GM21367 (cell line): ENCODE results near the gene SLC1A4.
"Not testable (repeated sequence)": the region's sequence is repeated elsewhere in the genome, so short reads cannot be mapped to it uniquely, and the experiment has no call there.

Experiments
- ATAC-seq: cut with Tn5 transposase; IDR thresholded peaks from one replicate; pipeline ENCODE4 v1.9.1; 2021; ENCODE audit not compliant: unreplicated experiment

SLC1A4 gene

DNA sequence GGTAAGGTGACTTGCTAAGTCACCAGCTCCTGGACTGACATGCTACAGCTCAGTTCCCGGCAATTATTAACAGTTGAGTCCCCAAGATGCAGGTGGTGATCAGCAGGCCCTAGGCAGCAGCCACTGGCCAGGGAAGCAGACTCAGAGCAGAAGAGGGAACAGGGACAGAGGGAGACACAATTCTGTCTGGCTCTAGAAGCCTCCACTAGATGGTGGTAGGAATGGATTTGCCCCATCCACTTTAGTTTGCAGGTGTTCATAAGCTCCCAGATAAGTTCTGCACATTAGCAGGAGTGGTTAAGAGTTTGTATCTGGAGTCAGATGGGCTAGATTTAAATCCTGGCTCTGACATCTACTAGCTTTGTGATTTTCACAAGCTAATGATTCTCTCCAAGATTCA, 25.5 kb upstream of the SLC1A4 start:
- ATAC-seq, result no peak

DNA sequence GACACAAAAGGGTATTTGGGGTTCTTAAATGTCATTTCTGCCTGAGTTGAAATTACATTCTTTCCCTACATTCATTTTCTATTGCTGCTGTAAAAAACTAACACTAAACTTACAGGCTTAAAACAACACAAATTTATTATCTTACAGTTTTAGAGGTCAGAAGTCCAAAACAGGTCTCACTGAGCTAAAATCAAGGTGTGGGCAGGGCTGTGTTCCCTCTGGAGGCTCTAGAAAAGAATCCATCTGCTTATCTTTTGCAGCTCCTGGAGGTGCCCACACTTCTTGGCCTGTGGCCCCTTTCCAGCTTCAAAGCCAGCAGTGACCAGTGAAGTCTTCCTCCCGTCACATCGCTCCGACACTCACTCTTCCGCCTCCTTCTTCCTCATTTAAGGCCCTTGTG, 23.2 kb upstream of the SLC1A4 start:
- no peak for ATAC-seq

DNA sequence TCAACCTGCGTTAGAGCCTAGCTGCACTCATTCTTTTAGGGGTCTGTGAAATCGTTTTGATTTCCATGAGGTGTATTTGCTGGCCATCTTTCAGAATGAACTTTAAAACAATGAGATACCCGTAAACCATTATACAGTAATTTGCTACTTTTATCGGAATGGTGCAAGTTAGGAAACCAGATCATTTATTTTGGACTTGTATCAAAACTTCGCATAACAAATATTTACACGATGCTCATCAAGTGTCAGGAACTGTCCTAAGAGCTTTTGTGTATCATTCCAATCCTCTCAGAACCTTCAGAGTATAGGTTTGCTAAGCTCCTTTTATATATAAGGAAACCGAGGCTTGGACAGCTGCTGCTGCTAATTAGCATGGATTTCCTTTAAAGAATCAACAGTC, 22.4 kb upstream of the SLC1A4 start:
- no peak for ATAC-seq

DNA sequence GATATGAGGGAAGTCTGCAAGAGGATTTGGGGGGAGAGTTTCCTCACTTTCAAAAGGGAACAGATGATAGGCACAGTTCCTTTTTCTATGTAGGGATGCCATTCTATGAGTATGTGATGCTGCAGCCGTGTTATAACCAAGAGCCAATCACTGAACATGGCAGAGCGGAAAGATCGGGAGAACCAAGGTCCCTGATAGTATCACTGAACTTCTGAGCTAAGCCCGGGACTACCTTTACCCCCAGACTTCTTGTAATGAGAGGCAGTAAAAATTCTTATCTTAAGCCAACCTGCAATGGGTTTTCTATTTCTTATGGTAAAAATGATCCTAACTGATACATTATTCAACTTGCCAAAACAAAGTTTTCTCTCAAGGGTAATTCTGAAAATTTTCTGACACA, 21.6 kb upstream of the SLC1A4 start:
- no peak for ATAC-seq

DNA sequence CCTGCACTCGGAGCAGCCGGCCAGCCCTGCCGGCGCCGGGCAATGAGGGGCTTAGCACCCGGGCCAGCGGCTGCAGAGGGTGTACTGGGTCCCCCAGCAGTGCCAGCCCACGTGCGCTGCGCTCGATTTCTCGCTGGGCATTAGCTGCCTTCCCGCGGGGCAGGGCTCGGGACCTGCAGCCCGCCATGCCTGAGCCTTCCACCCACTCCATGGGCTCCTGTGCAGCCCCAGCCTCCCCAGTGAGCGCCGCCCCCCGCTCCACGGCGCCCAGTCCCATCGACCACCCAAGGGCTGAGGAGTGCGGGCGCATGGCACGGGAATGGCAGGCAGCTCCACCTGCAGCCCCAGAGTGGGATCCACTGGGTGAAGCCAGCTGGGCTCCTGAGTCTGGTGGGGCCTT, 20.1 kb upstream of the SLC1A4 start:
- not testable (repeated sequence) for ATAC-seq

DNA sequence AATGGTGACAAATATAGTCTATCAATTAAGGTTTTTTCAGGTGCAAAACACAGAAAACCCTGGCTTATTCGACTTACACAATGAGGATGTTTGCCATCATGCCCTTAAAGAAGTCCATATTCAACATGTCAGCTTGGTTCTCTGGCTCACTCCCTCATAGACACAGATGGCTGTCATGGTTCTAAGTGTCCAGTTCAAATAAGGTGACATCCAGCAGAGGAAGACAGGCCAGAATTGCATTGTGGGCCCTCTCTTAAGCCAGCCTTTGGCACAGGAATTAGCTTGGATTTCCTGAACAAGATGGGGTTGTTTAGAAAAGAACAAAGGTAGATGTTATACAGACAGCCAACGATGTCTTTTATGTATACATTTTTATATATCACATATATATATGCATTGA, 18.7 kb upstream of the SLC1A4 start:
- no peak for ATAC-seq

DNA sequence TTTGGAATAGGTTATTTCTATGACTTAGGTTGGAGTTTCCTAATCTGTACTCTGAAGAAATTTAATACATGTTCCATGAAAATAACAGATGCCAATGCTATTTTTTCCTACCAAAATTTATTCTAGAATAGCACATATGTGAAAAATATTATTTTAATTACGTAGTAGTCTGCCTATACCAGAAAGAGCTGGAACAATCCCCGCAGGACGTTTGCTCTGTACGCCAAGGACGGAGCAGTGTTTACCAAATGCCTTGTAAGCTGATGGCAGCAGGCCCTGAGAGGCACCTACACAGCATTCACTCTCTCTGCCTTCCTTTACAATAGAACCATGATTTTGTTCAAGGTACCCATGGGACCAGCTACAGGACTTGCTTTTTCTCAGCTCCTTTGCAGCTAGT, 16.8 kb upstream of the SLC1A4 start:
- no peak for ATAC-seq

DNA sequence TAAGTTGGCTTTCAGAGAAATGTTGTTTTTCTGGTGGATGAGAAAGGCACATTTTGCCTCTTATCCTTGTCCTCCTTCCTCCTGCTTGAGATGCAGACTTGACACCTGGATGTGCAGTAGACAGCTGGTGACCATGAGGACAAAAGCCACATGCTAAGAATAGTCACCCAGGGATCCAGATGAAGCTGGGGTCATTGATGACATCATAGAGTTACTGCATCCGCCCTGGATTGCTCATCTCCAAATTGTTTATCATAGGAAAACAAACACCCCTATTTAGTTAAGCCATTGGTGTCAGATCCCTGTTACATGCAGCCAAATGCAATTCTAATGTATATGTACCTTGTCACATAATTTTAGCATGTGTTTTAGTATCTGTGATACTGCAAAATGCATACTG, 16.3 kb upstream of the SLC1A4 start:
- no peak for ATAC-seq

DNA sequence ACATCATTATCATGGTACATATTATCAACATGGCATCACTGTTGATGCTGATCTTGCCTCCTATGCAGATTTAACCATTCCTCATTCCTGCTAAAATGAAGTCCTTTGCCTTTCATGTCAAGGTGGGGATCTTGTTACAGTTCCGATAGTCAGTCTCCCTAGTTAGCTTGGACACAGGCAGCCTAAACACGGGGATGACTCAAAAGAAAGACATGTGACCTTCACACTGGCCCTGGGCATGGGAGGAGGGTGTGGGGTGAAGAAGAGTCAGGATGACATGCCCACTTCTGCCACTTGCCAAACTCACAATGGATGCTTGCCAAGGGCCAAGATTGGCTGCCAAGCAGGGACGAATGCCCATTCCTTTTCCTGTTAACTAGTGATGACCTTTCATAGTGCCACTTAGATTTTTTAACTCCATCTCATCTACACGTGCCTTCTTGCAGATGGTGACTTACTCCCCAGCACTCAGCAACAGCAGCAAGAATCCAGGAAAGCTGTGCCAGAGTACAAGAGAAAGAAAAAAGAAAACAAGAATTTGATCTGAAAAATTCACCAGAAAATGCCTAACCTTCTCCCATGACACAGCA, 13.9 kb upstream of the SLC1A4 start:
- no peak for ATAC-seq

DNA sequence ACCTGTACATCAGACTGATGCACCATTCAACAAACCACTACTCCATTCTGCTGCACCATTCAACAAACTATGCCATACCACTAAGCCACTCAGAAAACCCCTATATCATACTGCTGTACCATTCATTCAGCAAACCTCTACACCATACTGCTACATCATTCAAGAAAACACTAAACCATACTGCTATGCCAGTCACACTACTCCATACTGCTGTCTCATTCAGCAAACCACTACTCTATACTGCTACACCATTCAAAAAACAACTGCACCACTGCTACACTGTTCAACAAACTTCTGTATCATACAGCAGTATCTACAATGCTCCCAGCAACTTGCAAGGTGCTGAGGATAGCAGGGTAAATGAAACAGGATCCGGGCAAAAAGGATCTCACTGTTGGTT, 12.9 kb upstream of the SLC1A4 start:
- no peak for ATAC-seq

DNA sequence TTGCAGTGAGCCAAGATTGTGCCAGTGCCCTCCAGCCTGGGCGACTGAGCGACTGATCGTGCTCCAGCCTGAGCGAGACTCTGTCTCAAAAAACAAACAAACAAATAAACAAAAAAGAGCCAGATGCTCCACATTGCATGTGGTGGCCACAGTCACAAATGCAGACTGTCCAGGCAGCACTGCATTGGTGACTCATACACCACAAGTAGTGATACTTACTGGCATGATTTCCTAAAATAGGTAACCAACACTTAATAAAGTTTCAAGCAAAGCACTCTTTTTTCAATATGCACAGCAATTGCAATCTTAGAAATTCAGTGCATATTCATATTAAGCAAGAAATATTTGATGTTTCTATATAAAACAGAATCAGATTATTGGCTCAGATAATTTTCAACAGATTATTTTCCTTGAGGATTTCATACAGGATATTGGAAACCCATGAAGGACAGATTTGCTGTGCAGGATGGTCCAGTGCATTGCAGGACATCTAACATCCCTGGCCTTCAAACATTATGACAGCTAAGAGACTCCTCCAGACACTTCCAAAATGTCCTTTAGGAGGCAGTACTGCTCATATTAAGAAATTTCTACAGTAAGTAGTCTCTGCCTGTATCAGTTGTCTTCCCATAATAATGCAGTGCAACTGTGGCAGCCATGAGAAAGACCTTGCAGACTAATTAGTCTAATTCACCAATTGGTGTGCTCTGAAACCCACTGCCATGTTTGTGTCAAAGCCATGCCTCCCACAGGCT, 10.5 kb upstream of the SLC1A4 start:
- no peak for ATAC-seq

DNA sequence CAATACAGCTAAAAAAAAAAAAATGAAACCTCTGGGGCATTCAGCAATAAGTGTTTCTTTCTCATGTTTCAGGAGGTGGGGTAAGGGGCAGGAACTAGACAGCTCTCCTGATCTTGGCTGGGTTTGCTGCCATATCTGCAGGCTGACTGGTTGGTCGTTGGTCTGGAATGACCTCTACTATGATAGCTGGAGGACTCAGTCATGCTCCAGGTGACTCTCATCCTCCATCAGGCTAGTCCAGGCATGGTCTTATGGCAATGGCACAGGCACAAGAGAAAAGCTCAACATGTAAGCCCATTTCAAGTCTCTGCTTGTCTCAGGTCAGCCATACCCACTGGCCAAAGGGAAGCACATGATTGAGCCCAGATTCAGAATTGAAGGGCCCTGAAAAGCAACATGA, 9.5 kb upstream of the SLC1A4 start:
- no peak for ATAC-seq

DNA sequence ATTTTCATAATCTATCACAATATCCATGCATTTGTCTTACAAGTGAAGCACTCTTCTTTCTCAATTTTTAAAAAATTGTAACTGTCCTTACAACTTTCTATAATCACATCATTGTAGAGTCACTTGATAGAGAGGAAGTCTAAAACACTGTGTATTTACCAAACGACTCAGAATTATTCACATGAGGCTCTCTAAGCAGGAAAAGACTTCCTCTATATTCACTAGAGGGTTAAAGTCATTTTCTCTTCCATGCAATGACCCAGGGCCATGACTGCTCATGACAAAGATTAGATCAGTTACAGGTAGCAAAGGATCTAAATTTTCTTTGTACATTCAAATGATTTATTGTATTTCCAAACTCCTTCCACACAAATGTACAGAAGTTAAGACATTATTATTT, 9.0 kb upstream of the SLC1A4 start:
- ATAC-seq, result no peak

DNA sequence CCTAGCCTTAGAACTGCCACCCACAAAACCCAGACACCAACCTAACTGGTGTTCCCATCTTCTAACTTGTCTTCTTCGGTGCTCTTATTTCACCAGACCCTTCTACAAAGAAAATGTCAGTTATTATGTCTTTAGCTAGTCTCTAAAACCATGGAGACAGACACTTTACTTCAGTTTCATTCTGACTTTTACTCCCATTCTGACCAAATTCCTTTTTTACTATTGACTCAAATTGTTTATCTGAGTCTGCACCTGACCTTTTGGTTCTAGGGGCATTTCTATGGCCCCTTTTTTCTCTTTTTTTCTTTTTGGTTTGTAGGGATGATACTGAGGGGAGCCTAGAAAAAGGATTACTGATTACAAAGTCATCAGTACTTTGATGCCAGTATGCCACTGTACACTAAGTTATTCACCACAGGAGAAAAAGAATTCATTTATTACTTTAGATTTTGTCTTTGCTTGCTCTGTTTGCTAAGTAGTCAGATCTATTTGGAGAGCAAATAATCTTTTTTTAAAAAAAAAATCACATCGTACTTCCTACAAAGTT, 6.8 kb upstream of the SLC1A4 start:
- ATAC-seq, result peak; percentile 36

DNA sequence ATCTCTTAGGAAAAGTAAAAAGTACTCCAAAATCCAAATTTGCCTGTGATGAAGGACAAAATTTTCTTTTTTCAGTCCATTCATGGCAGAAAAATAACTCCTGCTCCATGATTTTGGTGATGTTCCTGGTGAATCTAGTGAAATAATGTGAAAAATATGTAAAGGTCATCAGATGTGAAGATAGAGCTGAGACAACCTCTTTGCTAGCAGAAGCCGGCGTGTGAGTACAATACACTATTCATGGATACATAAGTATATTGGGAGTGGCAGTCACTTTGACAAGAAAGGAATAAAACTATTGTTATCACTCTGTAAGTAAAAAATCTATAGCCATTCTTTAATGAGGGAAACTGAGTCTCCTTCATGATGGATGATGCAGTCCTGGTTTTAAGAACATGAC, 6.3 kb upstream of the SLC1A4 start:
- no peak for ATAC-seq

DNA sequence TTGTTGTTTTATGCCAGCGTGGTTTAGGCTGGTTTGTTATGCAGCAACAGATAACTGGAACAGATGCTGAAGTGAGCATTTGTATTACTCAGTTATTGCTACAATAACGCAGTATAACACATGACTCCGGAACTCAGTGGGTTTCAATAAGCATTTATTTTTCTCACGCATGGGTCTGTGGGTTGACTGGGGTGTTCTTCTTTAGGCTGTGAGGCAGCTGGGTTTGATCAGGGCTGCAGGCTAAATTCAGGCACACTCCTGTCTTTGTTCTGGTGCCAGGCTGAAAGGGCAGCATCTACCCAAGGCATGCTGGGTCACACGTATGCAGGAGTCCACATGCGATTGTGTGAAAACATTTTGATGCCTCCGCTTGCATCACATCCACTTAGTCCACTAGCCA, 3.8 kb upstream of the SLC1A4 start:
- no peak for ATAC-seq

DNA sequence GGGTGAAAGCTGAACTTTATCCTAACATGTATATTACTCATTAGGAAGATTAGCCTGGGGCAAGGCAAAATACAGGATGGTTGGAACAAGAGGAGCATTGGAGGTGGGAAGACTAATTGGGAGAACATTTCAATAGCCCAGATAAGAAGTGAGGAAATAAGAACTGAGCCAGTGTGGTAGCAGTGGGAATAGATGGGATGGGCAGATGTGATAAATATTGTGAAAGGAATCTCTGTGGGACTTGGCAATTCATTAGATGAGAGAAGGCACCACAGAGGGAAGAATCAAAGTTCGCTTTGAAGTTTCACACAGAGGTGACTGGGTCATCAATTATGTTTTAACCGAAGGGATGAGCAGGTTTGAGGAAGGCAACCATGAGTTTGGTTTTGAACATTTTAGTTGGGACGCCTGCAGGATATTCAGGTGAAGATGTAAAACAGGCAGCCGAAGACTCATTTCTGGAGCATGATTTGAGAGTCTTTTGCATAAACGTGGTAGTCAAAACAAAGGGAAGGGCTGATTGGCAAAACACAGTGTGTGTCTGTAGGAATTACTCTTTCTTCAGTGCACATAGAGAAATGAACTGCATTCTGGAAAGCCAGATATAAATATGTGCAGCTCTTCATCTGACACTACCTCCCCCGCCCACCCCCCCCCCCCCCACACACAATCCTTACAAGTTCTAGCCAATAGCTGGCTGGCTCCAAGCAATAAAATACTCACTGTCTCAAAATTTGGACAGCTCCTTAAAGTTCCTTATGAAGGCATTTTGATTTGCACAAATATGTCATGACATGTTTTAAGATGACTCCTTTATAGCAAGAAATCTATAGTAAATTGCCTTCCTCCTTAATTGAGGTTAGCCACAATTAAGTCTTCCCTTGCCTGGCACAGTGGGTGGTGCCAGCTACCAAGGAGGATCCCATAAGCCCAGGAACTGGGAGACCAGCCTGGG, 1.9 kb upstream of the SLC1A4 start:
- ATAC-seq, result no peak

DNA sequence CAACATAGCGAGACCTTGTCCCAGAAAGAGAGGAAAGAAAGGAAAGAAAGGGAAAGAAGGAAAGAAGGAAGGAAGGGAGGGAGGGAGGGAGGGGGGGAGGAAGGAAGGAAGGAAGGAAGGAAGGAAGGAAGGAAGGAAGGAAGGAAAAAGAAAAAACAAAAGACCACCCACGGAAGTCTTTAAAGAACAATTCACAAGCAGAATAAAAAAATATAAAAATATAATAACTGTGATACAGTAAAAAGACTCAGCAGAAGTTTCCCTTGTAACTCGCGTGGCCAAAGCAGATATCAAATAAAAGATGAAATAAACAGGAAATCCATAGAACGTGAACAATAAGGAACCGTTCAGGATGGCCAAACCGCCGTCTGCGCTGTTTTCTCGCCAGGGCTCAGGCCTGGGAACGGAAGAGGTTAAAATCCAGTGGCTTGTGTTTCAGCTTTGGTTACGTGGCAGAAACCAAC, 1.2 kb upstream of the SLC1A4 start:
- ATAC-seq, result no peak

DNA sequence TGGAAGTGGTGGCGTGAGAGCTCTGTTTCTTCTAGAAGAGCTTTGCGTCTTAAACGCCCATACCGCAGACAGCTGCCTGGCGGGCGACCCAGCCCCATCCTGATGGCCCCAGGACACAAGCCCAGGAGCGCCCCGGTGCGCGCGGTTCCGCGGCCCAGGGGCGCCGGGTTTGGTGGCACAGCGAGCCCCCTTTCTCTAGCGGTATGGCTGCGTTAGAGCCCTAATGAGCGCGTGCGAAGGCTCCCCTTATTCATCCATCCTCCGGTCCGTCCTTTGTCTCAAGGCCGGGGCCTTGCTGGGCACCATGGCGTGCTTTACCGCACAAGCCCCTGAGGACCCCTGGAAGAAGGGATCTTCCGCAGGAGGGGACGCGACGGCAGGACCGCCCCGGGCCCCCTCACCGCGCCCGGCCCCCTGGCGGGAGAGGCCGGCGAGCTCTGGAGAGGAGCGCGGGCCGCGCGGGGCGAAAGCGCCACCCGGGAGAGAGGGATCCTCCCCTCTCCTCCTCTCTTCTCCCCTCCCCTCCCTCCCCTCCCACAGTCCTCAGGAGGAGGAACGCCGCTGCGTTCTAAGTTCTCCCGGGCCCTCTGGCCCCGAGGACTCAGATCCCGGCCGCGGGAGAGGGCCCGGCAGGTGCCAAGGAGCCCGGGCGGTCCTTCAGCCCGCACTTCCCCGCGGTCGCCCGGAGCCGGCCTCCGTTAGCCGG, 626 bp upstream of the SLC1A4 start:
- ATAC-seq, result peak; percentile 25

DNA sequence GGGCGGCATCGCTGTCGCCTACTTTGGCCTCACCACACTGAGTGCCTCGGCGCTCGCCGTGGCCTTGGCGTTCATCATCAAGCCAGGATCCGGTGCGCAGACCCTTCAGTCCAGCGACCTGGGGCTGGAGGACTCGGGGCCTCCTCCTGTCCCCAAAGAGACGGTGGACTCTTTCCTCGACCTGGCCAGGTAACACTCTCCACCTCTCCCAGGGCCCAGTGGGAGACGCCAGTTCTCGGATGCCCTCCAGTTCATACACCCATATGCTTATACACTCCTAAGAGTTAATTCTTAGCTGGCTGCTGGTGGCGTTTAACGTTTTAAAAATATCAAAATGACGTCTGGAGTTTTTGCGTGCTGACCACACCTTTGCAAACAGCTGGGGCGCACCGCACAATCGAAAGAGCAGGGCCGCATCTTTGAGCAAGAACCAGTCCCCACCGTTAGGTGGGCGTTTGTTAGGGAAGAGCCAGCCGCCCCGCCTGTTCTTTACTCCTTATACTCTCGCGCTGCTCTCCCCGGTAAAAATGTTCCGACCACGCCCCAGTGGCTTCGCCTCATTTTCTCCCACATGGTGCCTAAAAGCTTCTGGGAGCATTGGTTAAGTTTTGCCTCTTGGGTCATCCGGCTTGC, 899 bp downstream of the SLC1A4 start:
- no peak for ATAC-seq
